RWPE2 (cell line): ENCODE measurements around the gene ZNF628.

ENCODE experiments used
- ATAC-seq: fragments of 200-7000 bp; cut with Tn5 transposase; 3 replicates; pipeline ENCODE4 v1.9.1; 2021; ENCODE audit warnings: low read depth
- DNase-seq: peaks from one replicate; pipeline ENCODE4 v3.0.0-alpha.2; 2020; ENCODE audit warnings: low spot score
- H3K27ac ChIP-seq: fragments of 450-650 bp; 2 replicates; pipeline ENCODE4 v1.5.1; 2017; ENCODE audit warnings: mild to moderate bottlenecking; ENCODE audit not compliant: poor library complexity, severe bottlenecking
- H3K27me3 ChIP-seq: fragments of 250-450 bp; sonication (Bioruptor Pico); 2 replicates; pipeline ENCODE4 v1.5.1; 2021; ENCODE audit warnings: mild to moderate bottlenecking, moderate library complexity; ENCODE audit not compliant: insufficient read depth, poor library complexity, severe bottlenecking
- H3K36me3 ChIP-seq: fragments of 250-450 bp; sonication (Bioruptor Pico); 2 replicates; pipeline ENCODE4 v1.5.1; 2020; ENCODE audit warnings: low read depth, mild to moderate bottlenecking, moderate library complexity
- H3K4me1 ChIP-seq: fragments of 250-450 bp; sonication (Bioruptor Pico); 2 replicates; pipeline ENCODE4 v1.5.1; 2021; ENCODE audit warnings: mild to moderate bottlenecking, moderate library complexity; ENCODE audit not compliant: insufficient read depth, poor library complexity, severe bottlenecking
- H3K4me3 ChIP-seq: fragments of 250-450 bp; sonication (Bioruptor Pico); 2 replicates; pipeline ENCODE4 v1.5.1; 2021; ENCODE audit warnings: mild to moderate bottlenecking, moderate library complexity; ENCODE audit not compliant: severe bottlenecking
- H3K9me3 ChIP-seq: fragments of 250-450 bp; sonication (Bioruptor Pico); 2 replicates; pipeline ENCODE4 v1.5.1; 2021; ENCODE audit warnings: mild to moderate bottlenecking, moderate library complexity; ENCODE audit not compliant: severe bottlenecking
- CTCF ChIP-seq: fragments of 450-650 bp; IDR thresholded peaks from one replicate; pipeline ENCODE4 v1.5.1; 2017; ENCODE audit warnings: mild to moderate bottlenecking, moderate library complexity; ENCODE audit not compliant: poor library complexity, severe bottlenecking

ZNF628 gene

GRCh38 chr19:55435020-55435419 lies 41.4 kb upstream of the ZNF628 start:
- no peak for ATAC-seq
- no peak overlapping the region for H3K27ac ChIP-seq
- H3K4me3 ChIP-seq: no peak overlapping the region
- DNase-seq: no peak
- H3K27me3 ChIP-seq: peaks cover 17% of the 10 kb centered on the region
- no peaks in the 10 kb centered on the region for H3K4me1 ChIP-seq
- no peak for TF ChIP-seq CTCF
- no peaks in the 10 kb centered on the region for H3K9me3 ChIP-seq
- no peaks in the 10 kb centered on the region for H3K36me3 ChIP-seq

GRCh38 chr19:55436847-55437246 lies 39.6 kb upstream of the ZNF628 start:
- no peak for TF ChIP-seq CTCF
- Histone ChIP-seq H3K4me3 (no peak overlapping the region), H3K4me1 (no peaks in the 10 kb centered on the region), H3K27me3 (peaks cover 31% of the 10 kb centered on the region), H3K27ac (no peak overlapping the region), H3K9me3 (no peaks in the 10 kb centered on the region), H3K36me3 (no peaks in the 10 kb centered on the region)
- ATAC-seq (no peak), DNase-seq (no peak)

GRCh38 chr19:55437410-55437809 lies 39.0 kb upstream of the ZNF628 start:
- Histone ChIP-seq H3K27ac (no peak overlapping the region), H3K36me3 (no peaks in the 10 kb centered on the region), H3K4me1 (no peaks in the 10 kb centered on the region), H3K4me3 (no peak overlapping the region), H3K9me3 (no peaks in the 10 kb centered on the region), H3K27me3 (peaks cover 32% of the 10 kb centered on the region)
- TF ChIP-seq CTCF: no peak
- DNase-seq (peak; percentile 69), ATAC-seq (peak; percentile 87)

- ATAC-seq (no peak), DNase-seq (no peak)
- Histone ChIP-seq H3K27me3 (peaks cover 35% of the 10 kb centered on the region), H3K36me3 (no peaks in the 10 kb centered on the region), H3K4me3 (no peak overlapping the region), H3K4me1 (no peaks in the 10 kb centered on the region), H3K27ac (no peak overlapping the region), H3K9me3 (no peaks in the 10 kb centered on the region)
- TF ChIP-seq CTCF: no peak
These were observed 37.4 kb upstream of the ZNF628 start for GRCh38 chr19:55439052-55439451.

GRCh38 chr19:55440411-55441105 lies 35.9 kb upstream of the ZNF628 start:
- ATAC-seq: no peak
- no peak overlapping the region for H3K4me3 ChIP-seq
- peaks cover 46% of the 10 kb centered on the region for H3K27me3 ChIP-seq

More at GRCh38 chr19:55440411-55441105, 35.9 kb upstream of the ZNF628 start:
- Histone ChIP-seq H3K4me1 (no peaks in the 10 kb centered on the region), H3K36me3 (no peaks in the 10 kb centered on the region), H3K9me3 (no peaks in the 10 kb centered on the region), H3K27ac (no peak overlapping the region)
- TF ChIP-seq CTCF: no peak
- no peak for DNase-seq
